Liver (tissue), 9 donors: ENCODE measurements around the gene SYTL1. TPM values are rescaled to one million over a fixed set of nuclear protein-coding genes. Genes with fewer than 3 reads are reported as not detected.

Experiments used
- DNase-seq: peaks from one replicate; pipeline ENCODE4 v3.0.0-alpha.2; 2017; ENCODE audit warnings: low spot score
- H3K27ac ChIP-seq, 2 donors: one replicate each; pipeline ENCODE4 v1.7.0; 2013; ENCODE audit warnings: inconsistent platforms in 2 of 2, low read length in 2 of 2, control low read depth in 1 of 2, low read depth in 1 of 2, mild to moderate bottlenecking in 1 of 2
- H3K27me3 ChIP-seq, 4 donors: one replicate each; pipeline versions ENCODE4 v1.6.1 to v1.7.0; 2013; ENCODE audit warnings: low read length in 3 of 4, inconsistent platforms in 1 of 4, mild to moderate bottlenecking in 1 of 4, moderate library complexity in 1 of 4; ENCODE audit not compliant: control insufficient read depth in 4 of 4, insufficient read depth in 4 of 4
- H3K36me3 ChIP-seq, 4 donors: one replicate each; pipeline versions ENCODE4 v1.6.1 to v1.7.0; 2013; ENCODE audit warnings: low read length in 3 of 4, mild to moderate bottlenecking in 3 of 4, low read depth in 1 of 4, moderate library complexity in 1 of 4; ENCODE audit not compliant: control insufficient read depth in 4 of 4, insufficient read depth in 3 of 4
- H3K4me1 ChIP-seq, 4 donors: one replicate each; pipeline versions ENCODE4 v1.6.1 to v1.7.0; 2013; ENCODE audit warnings: low read length in 3 of 4, mild to moderate bottlenecking in 3 of 4, moderate library complexity in 1 of 4; ENCODE audit not compliant: control insufficient read depth in 4 of 4, insufficient read depth in 4 of 4
- H3K4me3 ChIP-seq, 3 donors: one replicate each; pipeline versions ENCODE4 v1.6.1 to v1.7.0; 2013; ENCODE audit warnings: low read length in 3 of 3, control low read depth in 1 of 3, low read depth in 1 of 3, mild to moderate bottlenecking in 1 of 3
- H3K9ac ChIP-seq, 2 donors: one replicate each; pipeline ENCODE4 v1.7.0; 2013; ENCODE audit warnings: low read length in 2 of 2, mild to moderate bottlenecking in 2 of 2, moderate library complexity in 2 of 2, control low read depth in 1 of 2, low read depth in 1 of 2
- H3K9me3 ChIP-seq, 4 donors: one replicate each; pipeline versions ENCODE4 v1.6.1 to v1.7.0; 2013; ENCODE audit warnings: low read length in 3 of 4; ENCODE audit not compliant: control insufficient read depth in 4 of 4
- ATF3 ChIP-seq: IDR thresholded peaks from 2 replicates; pipeline ENCODE4 v1.6.1; 2016; ENCODE audit warnings: antibody characterized with exemption
- EGR1 ChIP-seq, 2 donors: IDR thresholded peaks; 2 replicates each; pipeline ENCODE4 v1.6.1; 2016 to 2018; ENCODE audit warnings: antibody characterized with exemption in 2 of 2, low read depth in 2 of 2
- FOXA1 ChIP-seq: IDR thresholded peaks from 2 replicates; pipeline ENCODE4 v1.6.1; 2016; ENCODE audit warnings: antibody characterized with exemption
- FOXA2 ChIP-seq: IDR thresholded peaks from 2 replicates; pipeline ENCODE4 v1.6.1; 2016; ENCODE audit warnings: antibody characterized with exemption
- GABPA ChIP-seq, 2 donors: IDR thresholded peaks in 1 of 2; conservative IDR thresholded peaks in 1 of 2; 2 replicates each; pipeline ENCODE4 v1.6.1; 2016; ENCODE audit warnings: antibody characterized with exemption in 2 of 2, mild to moderate bottlenecking in 1 of 2, moderate library complexity in 1 of 2
- HNF4A ChIP-seq, 2 donors: conservative IDR thresholded peaks; 2 replicates each; pipeline ENCODE4 v1.6.1; 2016; ENCODE audit warnings: antibody characterized with exemption in 2 of 2, mild to moderate bottlenecking in 2 of 2
- HNF4G ChIP-seq: IDR thresholded peaks from 2 replicates; pipeline ENCODE4 v1.6.1; 2016; ENCODE audit warnings: antibody characterized with exemption
- MAX ChIP-seq: IDR thresholded peaks from 2 replicates; pipeline ENCODE4 v1.6.1; 2016; ENCODE audit warnings: antibody characterized with exemption
- NR2F2 ChIP-seq: IDR thresholded peaks from 2 replicates; pipeline ENCODE4 v1.6.1; 2016; ENCODE audit warnings: antibody characterized with exemption
- RAD21 ChIP-seq, 2 donors: IDR thresholded peaks; 2 replicates each; pipeline ENCODE4 v1.6.1; 2016; ENCODE audit warnings: antibody characterized with exemption in 2 of 2, mild to moderate bottlenecking in 2 of 2
- REST ChIP-seq: IDR thresholded peaks from 2 replicates; pipeline ENCODE4 v1.6.1; 2016; ENCODE audit warnings: antibody characterized with exemption, mild to moderate bottlenecking
- RXRA ChIP-seq, 2 donors: IDR thresholded peaks; 2 replicates each; pipeline ENCODE4 v1.6.1; 2017 to 2018; ENCODE audit warnings: antibody characterized with exemption in 2 of 2, mild to moderate bottlenecking in 1 of 2
- SP1 ChIP-seq: IDR thresholded peaks from 2 replicates; pipeline ENCODE4 v1.6.1; 2018; ENCODE audit warnings: antibody characterized with exemption, mild to moderate bottlenecking
- TAF1 ChIP-seq: conservative IDR thresholded peaks from 2 replicates; pipeline ENCODE4 v1.6.1; 2016; ENCODE audit warnings: antibody characterized with exemption, mild to moderate bottlenecking
- ZBTB33 ChIP-seq: IDR thresholded peaks from 2 replicates; pipeline ENCODE4 v1.6.1; 2016; ENCODE audit warnings: antibody characterized with exemption
- WGBS: extraction: QIAGEN DNeasy Blood & Tissue Kit; methylation state at CpG from one replicate; pipeline ENCODE4 v1.1.7; 2013; 5-methylcytosine and 5-hydroxymethylcytosine counted together
- polyA plus RNA-seq, 2 donors: library from polyadenylated mRNA; stranded (reverse) in 1 of 2; unstranded in 1 of 2; fragments of 200-250 nt in 1 of 2; fragments of >200 nt in 1 of 2; fragmentation: Nextera tagmentation in 1 of 2; extraction: Ambion mirVana in 1 of 2; gene quantifications; one replicate each; pipeline versions ENCODE4 v1.2.1 to v1.2.3, GENCODE V29; 2013 to 2015
- total RNA-seq, 2 donors: library from RNA; depleted of rRNA; stranded (reverse); fragments of >200 nt; gene quantifications; one replicate each; pipeline ENCODE4 v1.2.3, GENCODE V29; 2014
- donor health status: healthy.
- donor health status: healthy.
- donor health status: healthy.
- donor health status: healthy.
- donor health status: healthy.

Gene SYTL1
- total and polyA plus RNA-seq, 4 donors: 0.73 to 3.9 (median 1.4) TPM

- TF ChIP-seq FOXA1 (no peak), ATF3 (no peak), RXRA (IDR thresholded peaks at IDR 0.05) (peak in 1 of 2 donors; percentile 9), HNF4A (conservative IDR thresholded peaks at IDR 0.05) (no peak), HNF4G (no peak), NR2F2 (peak; percentile 95), MAX (no peak), RAD21 (IDR thresholded peaks at IDR 0.05) (no peak), SP1 (no peak)
- no peaks in the 10 kb centered on the region for H3K36me3 ChIP-seq
- no peak for DNase-seq
Observed at GRCh38 chr1:27348861-27349783, 7.3 kb downstream of the SYTL1 start.

GRCh38 chr1:27349784-27350662 is 8.2 kb downstream of the SYTL1 start:
- no peaks in the 10 kb centered on the region for H3K9me3 ChIP-seq

More at GRCh38 chr1:27348861-27349783, 7.3 kb downstream of the SYTL1 start:
- Histone ChIP-seq H3K27me3 (no peaks in the 10 kb centered on the region), H3K27ac (no peak overlapping the region), H3K4me3 (peak overlapping the region in 1 of 3 donors; percentile 43), H3K9me3 (no peaks in the 10 kb centered on the region), H3K9ac (no peak overlapping the region), H3K4me1 (peaks cover 3 to 27% (median 17%) of the 10 kb centered on the region in 4 donors)
- WGBS: 23% methylated on average over 51 of the region's 51 CpGs

GRCh38 chr1:27350663-27351540 is 9.1 kb downstream of the SYTL1 start:
- Histone ChIP-seq H3K27ac (no peak overlapping the region), H3K27me3 (no peaks in the 10 kb centered on the region), H3K4me1 (peaks cover 3 to 27% (median 17%) of the 10 kb centered on the region in 4 donors), H3K9me3 (no peaks in the 10 kb centered on the region), H3K9ac (no peak overlapping the region), H3K4me3 (peak overlapping the region in 1 of 3 donors; percentile 19), H3K36me3 (no peaks in the 10 kb centered on the region)
- no peak for DNase-seq
- WGBS: 30% methylated on average over 62 of the region's 62 CpGs
- TF ChIP-seq MAX (no peak), HNF4G (no peak), SP1 (no peak), ZBTB33 (no peak), REST (no peak), GABPA (IDR thresholded peaks at IDR 0.05 in 1 of 2, conservative IDR thresholded peaks at IDR 0.05 in 1 of 2) (no peak), HNF4A (conservative IDR thresholded peaks at IDR 0.05) (no peak), RXRA (IDR thresholded peaks at IDR 0.05) (no peak), ATF3 (no peak), TAF1 (no peak), FOXA2 (no peak), NR2F2 (no peak), RAD21 (IDR thresholded peaks at IDR 0.05) (no peak), EGR1 (IDR thresholded peaks at IDR 0.05; ENCODE audit: low read depth in 2 of 2) (no peak), FOXA1 (no peak)

More at GRCh38 chr1:27349784-27350662, 8.2 kb downstream of the SYTL1 start:
- Histone ChIP-seq H3K27me3 (no peaks in the 10 kb centered on the region), H3K9ac (no peak overlapping the region), H3K36me3 (no peaks in the 10 kb centered on the region), H3K4me1 (peaks cover 3 to 27% (median 17%) of the 10 kb centered on the region in 4 donors), H3K27ac (no peak overlapping the region), H3K4me3 (peak overlapping the region in 1 of 3 donors; percentile 43)
- 20% methylated on average over 84 of the region's 84 CpGs for WGBS
- no peak for TF ChIP-seq RAD21 (IDR thresholded peaks at IDR 0.05)
- DNase-seq: no peak
